GM12892 (cell line): ENCODE measurements around the gene PITPNC1.

Experiments used
- POLR2A ChIP-seq: IDR thresholded peaks from 2 replicates; pipeline ENCODE4 v1.6.1; 2011; ENCODE audit warnings: low read depth, low read length, control low read depth
- POLR2AphosphoS5 ChIP-seq: IDR thresholded peaks from 2 replicates; pipeline ENCODE4 v1.6.1; 2011; ENCODE audit warnings: low read depth, low read length, control low read depth
- TAF1 ChIP-seq: IDR thresholded peaks from 2 replicates; pipeline ENCODE4 v1.6.1; 2011; ENCODE audit warnings: low read depth, mild to moderate bottlenecking, control low read depth, low read length, borderline replicate concordance

DNA sequence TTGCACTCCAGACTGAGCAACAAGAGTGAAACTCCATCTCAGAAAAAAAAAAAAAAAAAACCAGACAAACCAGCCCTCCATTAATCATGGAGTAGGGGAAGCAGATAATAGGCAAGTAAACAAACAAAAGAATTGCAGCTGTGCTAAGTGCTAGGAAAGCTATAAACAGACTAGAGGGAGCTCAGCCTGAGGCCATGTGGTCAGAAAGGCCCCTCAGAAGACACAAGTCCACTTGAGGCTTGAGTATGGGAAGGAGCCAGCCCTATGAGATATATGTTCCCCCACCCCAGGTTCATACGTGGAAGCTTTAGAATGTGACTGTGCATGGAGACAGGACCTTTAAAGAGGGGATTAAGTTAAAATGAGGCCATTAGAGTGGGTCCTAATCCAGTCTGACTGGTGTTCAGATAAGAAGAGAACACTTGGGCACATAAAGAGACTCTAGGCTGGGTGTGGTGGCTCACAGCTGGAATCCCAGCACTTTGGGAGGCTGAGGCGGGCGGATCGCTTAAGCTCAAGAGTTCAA is 208.1 kb downstream of the PITPNC1 start:
- TF ChIP-seq TAF1 (no peak), POLR2A (no peak), POLR2AphosphoS5 (no peak)
